Measurements from ENCODE around the gene CCDC117.

GRCh38 chr22:28799606-28800307 lies 27.3 kb downstream of the CCDC117 start:
- TF ChIP-seq CTCF (IDR thresholded peaks at IDR 0.05; ENCODE audit: low read depth, low read length): no peak
- TF ChIP-seq POLR2A (IDR thresholded peaks at IDR 0.05; ENCODE audit: extremely low read depth, insufficient read length): no peak
- no peak for TF ChIP-seq MAX (IDR thresholded peaks at IDR 0.05; ENCODE audit: low read depth, low read length)
